GF-D8 (cell line): ENCODE data around the gene KCNN3.

Experiments
- DNase-seq: peaks from one replicate; lab custom pipeline; 2025; lab: John Stamatoyannopoulos, UW

KCNN3 gene

GRCh38 chr1:154840269-154841176 lies 29.6 kb downstream of the KCNN3 start:
- DNase-seq = no peak

- DNase-seq = no peak
These were observed 30.4 kb downstream of the KCNN3 start for GRCh38 chr1:154839691-154840090.

GRCh38 chr1:154838988-154839387 lies 31.1 kb downstream of the KCNN3 start:
- no peak for DNase-seq

DNA sequence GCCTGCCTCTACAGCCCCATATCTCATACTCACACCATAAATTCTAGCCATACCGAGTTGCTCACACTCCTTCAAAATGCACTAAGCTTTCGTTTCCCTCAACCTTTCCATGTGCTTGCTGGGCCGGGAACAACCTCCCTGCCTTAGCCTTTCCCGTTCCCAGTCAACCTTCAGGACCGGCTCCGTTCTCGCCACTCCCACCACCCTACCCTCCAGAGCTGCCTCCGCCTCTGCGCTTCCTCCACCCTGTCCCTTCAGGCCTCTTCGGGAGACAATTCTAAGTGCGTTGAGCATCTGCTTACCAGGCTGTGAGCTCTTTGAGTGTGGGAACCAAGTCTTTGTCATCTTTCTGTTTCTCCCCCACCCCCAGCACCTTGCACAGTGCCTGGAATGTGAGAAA lies 31.6 kb downstream of the KCNN3 start:
- no peak for DNase-seq

DNA sequence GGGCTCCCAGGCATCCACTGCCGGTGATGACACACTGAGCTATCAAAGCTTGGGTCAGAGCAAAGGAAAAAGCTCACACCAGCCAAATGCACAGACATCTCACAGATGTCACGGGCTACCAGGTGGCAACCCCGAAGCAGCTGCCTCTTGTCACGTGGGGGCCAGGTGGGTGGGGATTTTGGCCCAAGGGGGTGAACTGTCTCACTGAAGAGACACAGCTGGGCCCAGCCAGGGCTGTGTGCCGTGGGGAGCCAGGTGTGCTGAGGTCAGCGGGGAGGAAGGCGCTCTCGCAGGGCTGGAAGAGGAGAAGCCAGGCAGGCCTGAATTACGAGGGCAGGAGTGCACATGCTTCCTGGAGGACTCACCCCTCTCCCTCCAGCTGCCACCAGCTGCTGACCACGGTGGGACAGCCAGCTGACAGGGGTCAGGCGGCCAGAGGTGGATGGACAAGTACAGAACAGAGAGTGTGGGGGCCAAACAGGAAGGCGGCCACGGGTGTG lies 32.4 kb downstream of the KCNN3 start:
- DNase-seq = no peak

DNA sequence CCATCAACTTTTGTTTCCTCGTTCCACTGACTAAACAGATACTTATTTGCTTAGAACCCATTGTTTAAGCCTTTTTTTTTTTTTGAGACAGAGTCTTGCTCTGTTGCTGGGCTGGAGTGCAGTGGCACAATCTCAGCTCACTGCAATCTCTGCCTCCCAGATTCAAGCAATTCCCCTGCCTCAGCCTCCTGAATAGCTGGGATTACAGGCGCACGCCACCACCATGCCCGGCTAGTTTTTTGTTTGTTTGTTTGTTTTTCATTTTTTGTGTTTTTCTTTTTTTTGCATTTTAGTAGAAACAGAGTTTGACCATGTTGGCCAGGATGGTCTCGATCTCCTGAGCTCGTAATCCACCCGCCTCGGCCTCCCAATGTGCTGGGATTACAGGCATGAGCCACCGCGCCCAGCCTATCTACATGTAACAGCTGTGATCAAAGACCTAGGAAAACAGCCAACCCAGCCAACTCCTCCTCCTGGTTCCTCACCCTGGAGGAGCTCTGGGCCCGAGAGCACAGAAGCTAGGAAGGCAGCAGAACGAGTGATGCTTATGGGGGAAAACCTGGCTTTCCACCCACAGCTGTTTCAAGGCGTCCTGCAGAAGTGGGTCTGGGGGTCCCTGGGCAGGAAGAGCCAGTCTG lies 32.9 kb downstream of the KCNN3 start:
- DNase-seq = no peak

GRCh38 chr1:154835531-154836324 lies 34.4 kb downstream of the KCNN3 start:
- DNase-seq = no peak

DNA sequence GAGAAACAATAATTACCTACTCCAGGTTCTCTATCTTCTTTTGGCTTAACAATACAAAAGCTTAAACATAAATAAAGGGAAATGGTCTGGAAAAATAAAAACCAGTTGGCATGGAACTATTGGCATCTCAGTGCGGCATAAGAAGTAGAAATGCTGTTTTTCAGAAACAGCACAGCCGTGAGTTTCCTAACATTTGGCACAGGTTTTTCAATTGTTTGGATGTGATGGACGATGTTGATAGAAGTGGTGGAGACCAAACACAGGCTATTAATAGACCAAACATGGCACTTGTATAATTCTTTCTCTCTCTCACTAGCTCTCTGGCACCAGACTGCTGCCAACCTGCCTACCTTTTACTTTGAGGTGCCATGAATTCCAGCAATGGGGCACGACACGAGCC lies 36.2 kb downstream of the KCNN3 start:
- DNase-seq = no peak

- DNase-seq = no peak
These were observed 36.9 kb downstream of the KCNN3 start for GRCh38 chr1:154833209-154833608.

- no peak for DNase-seq
These were observed 37.7 kb downstream of the KCNN3 start for GRCh38 chr1:154832384-154832783.

- no peak for DNase-seq
These were observed 38.6 kb downstream of the KCNN3 start for GRCh38 chr1:154831462-154831861.

DNA sequence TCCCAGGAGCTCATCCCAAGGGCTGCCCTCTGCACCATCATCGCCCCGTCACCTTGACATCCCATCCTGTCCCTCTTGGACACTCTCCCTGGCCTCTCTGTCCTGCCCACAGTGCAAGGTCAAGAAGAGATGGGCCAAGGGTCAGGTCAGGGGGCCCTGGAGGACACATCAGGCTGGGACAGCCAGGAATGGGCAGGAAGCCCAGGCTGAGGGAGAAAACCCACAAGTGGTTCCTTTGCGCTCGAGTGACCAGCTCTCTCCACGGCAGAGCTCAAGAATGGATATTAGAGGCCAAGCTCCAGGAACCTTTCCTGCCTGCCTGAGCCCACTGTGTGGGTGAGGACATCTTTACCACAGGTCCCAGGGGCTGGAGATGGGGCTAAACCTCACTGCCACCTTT lies 41.0 kb downstream of the KCNN3 start:
- no peak for DNase-seq

GRCh38 chr1:154824179-154825000 lies 45.7 kb downstream of the KCNN3 start:
- DNase-seq = no peak

GRCh38 chr1:154822717-154823116 lies 47.4 kb downstream of the KCNN3 start:
- DNase-seq = no peak

GRCh38 chr1:154822233-154822632 lies 47.8 kb downstream of the KCNN3 start:
- no peak for DNase-seq

- no peak for DNase-seq
These were observed 49.0 kb downstream of the KCNN3 start for GRCh38 chr1:154821083-154821482.

GRCh38 chr1:154820646-154821045 lies 49.4 kb downstream of the KCNN3 start:
- DNase-seq = no peak

DNA sequence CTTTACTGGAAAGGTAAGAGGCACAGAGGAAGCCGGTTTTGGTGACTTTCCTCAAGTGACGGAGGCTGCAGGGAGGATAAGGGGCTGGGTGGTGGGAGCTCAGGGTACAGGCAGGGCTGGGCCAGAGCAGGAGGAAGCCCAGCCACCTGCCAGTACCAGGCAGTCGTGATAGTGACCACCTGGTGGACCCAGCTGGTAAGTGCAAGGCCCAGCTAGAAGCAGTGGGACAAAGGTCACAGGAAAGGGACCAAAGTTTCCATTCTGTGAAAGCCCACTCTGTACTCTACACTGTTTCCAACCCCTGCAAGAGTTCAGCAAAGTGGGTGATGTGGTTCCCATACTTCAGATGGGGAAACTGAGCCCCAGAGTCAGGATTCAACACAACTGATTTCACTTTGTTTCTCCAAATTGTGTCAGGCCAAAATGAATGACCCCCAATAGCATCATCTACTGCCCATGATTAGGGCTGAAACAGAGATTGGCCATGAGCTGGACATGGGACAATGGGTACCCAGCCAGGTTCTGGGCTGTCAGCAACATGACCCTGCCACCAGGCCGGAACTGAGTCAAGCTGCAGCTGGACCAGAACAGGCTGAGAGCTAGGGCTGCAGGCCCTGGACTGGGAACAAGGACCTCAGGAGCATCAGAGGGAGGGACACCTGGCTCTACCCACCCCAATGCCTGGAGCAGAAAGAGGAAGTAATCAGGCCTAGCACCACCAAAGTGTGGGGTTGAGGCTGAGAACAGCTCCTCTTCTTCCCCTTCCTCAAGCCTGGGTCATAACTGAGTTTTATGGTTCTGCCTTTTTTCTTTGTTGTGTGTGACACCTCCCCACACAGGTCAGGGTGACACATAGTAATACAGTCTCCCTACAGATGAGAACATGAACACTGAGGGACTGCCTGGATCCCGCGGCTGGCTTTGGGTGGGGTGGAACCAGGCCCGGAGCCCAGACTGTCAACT lies 50.2 kb downstream of the KCNN3 start:
- peak; percentile 7 for DNase-seq

- DNase-seq = no peak
These were observed 51.2 kb downstream of the KCNN3 start for GRCh38 chr1:154818911-154819310.

DNA sequence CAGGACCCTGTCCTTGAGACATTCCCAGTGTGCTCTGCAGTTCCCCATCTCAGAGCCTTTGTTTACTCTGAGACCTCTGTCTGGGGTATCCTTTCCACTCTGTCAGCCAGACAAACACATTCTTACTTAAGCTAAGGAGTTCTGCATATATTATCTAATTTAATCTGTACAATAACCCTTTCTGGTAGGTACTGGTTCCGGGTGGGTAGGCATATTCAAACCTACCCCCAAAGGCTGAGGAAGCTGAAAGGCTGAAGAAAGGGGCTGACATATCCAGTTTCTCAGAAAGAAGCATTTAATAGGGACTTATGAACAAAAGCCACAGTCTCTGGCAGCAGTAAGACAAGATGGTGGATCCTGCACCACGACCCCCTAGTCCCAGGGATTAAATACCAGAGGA lies 53.1 kb downstream of the KCNN3 start:
- no peak for DNase-seq
